NT2/D1 (cell line): Measurements from ENCODE around the gene ABCF3.

Experiments used
- DNase-seq: peaks from one replicate; pipeline ENCODE4 v3.0.0-alpha.2; 2011; ENCODE audit warnings: low read depth, low spot score
- H3K27me3 ChIP-seq: 2 replicates; pipeline ENCODE4 v1.6.0; 2011; ENCODE audit warnings: mild to moderate bottlenecking; ENCODE audit not compliant: insufficient read length, insufficient read depth
- H3K36me3 ChIP-seq: 2 replicates; pipeline ENCODE4 v1.6.1; 2011; ENCODE audit warnings: mild to moderate bottlenecking, low read length, mixed read lengths; ENCODE audit not compliant: insufficient read depth, insufficient read length
- H3K4me1 ChIP-seq: 2 replicates; pipeline ENCODE4 v1.5.1; 2011; ENCODE audit not compliant: insufficient read depth, insufficient read length
- H3K4me3 ChIP-seq: 2 replicates; pipeline ENCODE4 v1.5.1; 2011; ENCODE audit warnings: low read depth; ENCODE audit not compliant: insufficient read length
- H3K9ac ChIP-seq: 2 replicates; pipeline ENCODE4 v1.6.0; 2011; ENCODE audit warnings: low read depth; ENCODE audit not compliant: insufficient read length
- H3K9me3 ChIP-seq: 2 replicates; pipeline ENCODE4 v1.5.1; 2011; ENCODE audit warnings: mild to moderate bottlenecking, low read length; ENCODE audit not compliant: insufficient read depth
- SUZ12 ChIP-seq: IDR thresholded peaks from 2 replicates; pipeline ENCODE4 v1.6.1; 2011; ENCODE audit not compliant: insufficient read length, insufficient read depth; ENCODE audit errors: extremely low read depth
- YY1 ChIP-seq: IDR thresholded peaks from 2 replicates; pipeline ENCODE4 v1.6.1; 2011; ENCODE audit not compliant: insufficient read length, insufficient read depth
- ZNF274 ChIP-seq: IDR thresholded peaks from 2 replicates; pipeline ENCODE4 v1.6.1; 2011; ENCODE audit warnings: mild to moderate bottlenecking, low read depth, low read length

The ABCF3 gene

DNA sequence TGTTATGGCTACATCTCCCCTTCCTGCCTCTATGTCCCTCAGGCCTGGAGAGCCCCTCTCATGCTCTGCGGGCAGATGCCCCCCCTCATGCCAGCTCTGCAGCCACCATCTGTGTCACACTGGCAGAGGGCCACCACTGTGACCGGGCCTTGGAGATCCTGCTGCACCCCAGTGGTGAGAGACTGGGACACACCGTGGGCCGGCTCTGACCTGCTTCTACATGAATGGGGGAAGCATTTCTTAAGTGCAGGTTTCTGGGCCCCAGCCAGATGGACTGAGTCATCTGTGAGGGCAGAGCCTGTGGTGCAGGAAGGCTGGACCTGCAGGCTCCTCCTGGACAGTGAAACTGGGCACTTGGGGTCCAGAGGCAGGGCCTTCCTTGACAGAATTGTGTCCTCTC lies 48.2 kb downstream of the ABCF3 start:
- Histone ChIP-seq H3K4me1 (peaks cover 6% of the 10 kb centered on the region), H3K36me3 (no peaks in the 10 kb centered on the region), H3K9me3 (no peaks in the 10 kb centered on the region), H3K4me3 (no peak overlapping the region), H3K27me3 (peaks cover 50% of the 10 kb centered on the region), H3K9ac (no peak overlapping the region)
- DNase-seq = no peak
- TF ChIP-seq YY1 (no peak), ZNF274 (no peak), SUZ12 (no peak)

DNA sequence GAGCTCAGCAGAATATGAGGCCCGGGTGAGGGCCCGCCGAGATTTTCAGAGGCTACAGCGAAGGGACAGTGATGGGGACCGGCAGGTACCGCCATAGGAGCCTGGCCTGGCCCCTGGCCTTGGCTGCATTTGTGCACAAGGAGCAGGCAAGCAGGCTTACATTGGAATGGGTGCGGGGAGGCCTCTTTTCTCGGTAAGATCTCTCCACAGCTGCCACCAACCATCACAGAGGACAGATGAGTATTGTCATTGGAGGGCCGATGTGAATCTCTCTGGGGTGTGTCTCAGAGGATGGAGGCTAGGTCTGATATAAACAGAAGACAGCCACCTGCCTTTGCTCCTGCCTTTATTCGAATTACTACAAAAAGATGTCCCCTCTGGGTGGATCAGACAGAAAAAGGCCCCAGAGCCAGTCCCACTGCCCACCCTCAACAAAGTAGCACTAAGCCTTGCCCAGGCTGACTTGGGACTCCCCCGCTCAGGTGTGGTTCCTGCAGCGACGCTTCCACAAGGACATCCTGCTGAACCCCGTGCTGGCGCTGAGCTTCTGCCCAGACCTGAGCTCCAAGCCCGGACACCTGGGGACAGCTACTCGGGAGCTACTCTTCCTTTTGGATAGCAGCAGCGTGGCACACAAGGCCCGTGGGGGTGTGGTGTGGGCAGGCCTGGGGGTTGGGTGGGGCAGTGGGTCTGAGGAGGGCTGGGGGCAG lies 48.8 kb downstream of the ABCF3 start:
- Histone ChIP-seq H3K4me3 (no peak overlapping the region), H3K4me1 (peaks cover 6% of the 10 kb centered on the region), H3K9me3 (no peaks in the 10 kb centered on the region), H3K36me3 (no peaks in the 10 kb centered on the region), H3K27me3 (peaks cover 44% of the 10 kb centered on the region), H3K9ac (no peak overlapping the region)
- TF ChIP-seq ZNF274 (no peak), SUZ12 (no peak), YY1 (no peak)
- no peak for DNase-seq

DNA sequence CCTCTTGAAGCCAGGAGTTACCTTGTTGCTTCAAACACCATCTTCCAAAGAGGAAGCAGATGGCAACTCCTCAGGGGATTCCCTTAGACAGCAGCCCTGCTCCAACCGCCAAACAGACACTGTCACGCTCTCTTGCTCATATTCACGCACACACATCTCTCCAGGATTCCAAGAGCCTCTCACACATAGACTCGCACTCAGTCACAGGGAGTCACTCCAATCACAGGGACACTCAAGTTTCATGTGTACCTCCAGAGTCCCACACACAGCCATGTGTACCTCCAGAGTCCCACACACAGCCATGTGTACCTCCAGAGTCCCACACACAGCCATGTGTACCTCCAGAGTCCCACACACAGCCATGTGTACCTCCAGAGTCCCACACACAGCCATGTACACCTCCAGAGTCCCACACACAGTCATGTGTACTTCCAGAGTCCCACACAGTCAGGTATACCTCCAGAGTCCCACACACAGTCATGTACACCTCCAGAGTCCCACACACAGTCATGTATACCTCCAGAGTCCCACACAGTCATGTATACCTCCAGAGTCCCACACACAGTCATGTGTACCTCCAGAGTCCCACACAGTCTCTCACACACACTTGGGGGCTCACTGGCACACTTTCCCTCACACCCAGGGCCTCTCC lies 49.5 kb downstream of the ABCF3 start:
- Histone ChIP-seq H3K9ac (no peak overlapping the region), H3K4me3 (no peak overlapping the region), H3K36me3 (no peaks in the 10 kb centered on the region), H3K4me1 (peaks cover 6% of the 10 kb centered on the region), H3K27me3 (peaks cover 38% of the 10 kb centered on the region), H3K9me3 (no peaks in the 10 kb centered on the region)
- TF ChIP-seq SUZ12 (no peak), ZNF274 (no peak), YY1 (no peak)
- no peak for DNase-seq

DNA sequence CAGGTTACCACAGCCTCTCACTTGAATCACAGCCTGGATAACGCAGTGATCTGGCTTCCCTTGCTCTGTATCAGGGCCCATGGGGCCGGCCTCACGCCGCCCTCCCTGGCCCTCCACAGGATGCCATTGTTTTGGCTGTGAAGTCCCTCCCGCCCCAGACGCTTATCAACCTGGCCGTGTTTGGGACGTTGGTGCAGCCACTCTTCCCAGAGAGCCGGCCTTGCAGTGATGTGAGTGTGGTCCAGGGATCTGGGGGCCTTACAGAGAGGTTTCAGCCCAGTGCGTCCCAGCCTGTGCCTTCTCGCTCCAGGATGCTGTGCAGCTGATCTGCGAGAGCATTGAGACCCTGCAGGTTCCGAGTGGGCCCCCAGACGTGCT lies 50.0 kb downstream of the ABCF3 start:
- no peak for TF ChIP-seq YY1
- TF ChIP-seq SUZ12 = no peak
- TF ChIP-seq ZNF274 = no peak
- H3K27me3 ChIP-seq = peaks cover 32% of the 10 kb centered on the region
- no peak overlapping the region for H3K9ac ChIP-seq
- DNase-seq = no peak
- no peak overlapping the region for H3K4me3 ChIP-seq
- peaks cover 2% of the 10 kb centered on the region for H3K4me1 ChIP-seq
- H3K9me3 ChIP-seq = no peaks in the 10 kb centered on the region
- H3K36me3 ChIP-seq = no peaks in the 10 kb centered on the region

DNA sequence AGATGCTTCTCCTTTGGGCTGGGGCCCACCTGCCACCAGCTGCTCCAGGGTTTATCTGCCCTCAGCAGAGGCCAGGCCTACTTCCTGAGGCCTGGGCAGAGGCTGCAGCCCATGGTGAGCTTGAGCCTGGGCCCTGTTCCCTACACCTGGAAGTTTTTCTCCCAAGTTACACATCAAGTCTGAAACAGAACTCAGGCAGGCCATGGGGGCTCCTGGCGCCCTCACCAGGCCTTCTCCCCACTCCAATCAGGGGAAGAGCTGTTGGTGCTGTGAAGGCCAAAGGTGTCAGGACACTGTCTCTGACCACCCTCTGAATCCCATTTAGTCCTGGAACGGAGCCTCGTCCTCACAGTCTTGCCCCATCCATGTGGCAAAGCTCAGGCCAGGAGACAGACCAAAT lies 50.6 kb downstream of the ABCF3 start:
- no peaks in the 10 kb centered on the region for H3K9me3 ChIP-seq
- H3K4me3 ChIP-seq = no peak overlapping the region
- H3K4me1 ChIP-seq = no peaks in the 10 kb centered on the region
- no peak for DNase-seq
- TF ChIP-seq YY1 = no peak
- no peak for TF ChIP-seq SUZ12
- no peak for TF ChIP-seq ZNF274
- peaks cover 6% of the 10 kb centered on the region for H3K36me3 ChIP-seq
- peaks cover 26% of the 10 kb centered on the region for H3K27me3 ChIP-seq
- no peak overlapping the region for H3K9ac ChIP-seq

DNA sequence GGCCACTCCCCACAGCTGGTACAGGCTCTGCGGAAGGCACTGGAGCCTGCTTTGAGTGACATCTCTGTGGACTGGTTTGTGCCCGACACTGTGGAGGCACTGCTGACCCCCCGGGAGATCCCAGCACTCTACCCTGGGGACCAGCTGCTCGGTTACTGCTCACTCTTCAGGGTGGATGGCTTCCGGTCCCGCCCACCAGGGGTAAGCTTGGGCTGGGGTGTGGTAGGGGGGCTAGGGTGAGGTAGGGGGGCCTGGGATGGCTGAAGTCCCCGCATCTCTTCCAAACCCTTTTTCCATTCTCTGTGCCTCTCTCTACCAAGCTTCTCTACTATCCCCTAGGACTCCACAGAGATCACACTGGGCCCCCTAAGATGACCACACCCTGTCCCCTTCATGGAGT lies 51.2 kb downstream of the ABCF3 start:
- no peak for DNase-seq
- TF ChIP-seq YY1 = no peak
- TF ChIP-seq ZNF274 = no peak
- no peak for TF ChIP-seq SUZ12
- Histone ChIP-seq H3K27me3 (peaks cover 21% of the 10 kb centered on the region), H3K36me3 (peaks cover 11% of the 10 kb centered on the region), H3K9me3 (no peaks in the 10 kb centered on the region), H3K4me1 (no peaks in the 10 kb centered on the region), H3K9ac (no peak overlapping the region), H3K4me3 (no peak overlapping the region)

DNA sequence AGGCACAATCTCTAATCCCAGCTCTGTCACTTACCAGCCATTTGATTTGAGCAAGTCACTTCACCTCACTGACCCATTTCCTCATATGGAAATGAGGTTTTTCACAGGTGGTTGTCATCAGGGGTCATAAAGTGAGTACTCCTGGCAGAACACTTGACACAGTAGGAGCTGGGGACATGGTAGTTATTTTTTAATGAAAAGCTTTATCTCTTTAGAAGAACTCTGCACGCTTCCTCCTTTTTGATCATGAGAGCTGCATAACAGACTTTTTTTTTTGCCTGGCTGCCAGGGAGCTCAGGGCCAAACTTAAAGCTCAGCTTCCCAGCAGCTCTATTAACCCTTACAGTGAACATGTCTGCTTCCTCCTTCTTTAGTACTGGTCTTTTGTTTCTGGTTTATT lies 51.8 kb downstream of the ABCF3 start:
- DNase-seq = no peak

More for the DNA sequence above, 51.8 kb downstream of the ABCF3 start:
- H3K36me3 ChIP-seq = peaks cover 17% of the 10 kb centered on the region
- no peak overlapping the region for H3K4me3 ChIP-seq
- no peak overlapping the region for H3K9ac ChIP-seq
- no peak for TF ChIP-seq SUZ12
- no peak for TF ChIP-seq YY1
- no peak for TF ChIP-seq ZNF274
- H3K4me1 ChIP-seq = no peaks in the 10 kb centered on the region
- peaks cover 15% of the 10 kb centered on the region for H3K27me3 ChIP-seq
- no peaks in the 10 kb centered on the region for H3K9me3 ChIP-seq
